Prostate gland (tissue), 2 donors: ENCODE measurements around the gene RARRES2.

Experiments used
- POLR2A ChIP-seq: fragments of 450-650 bp; IDR thresholded peaks from one replicate; pipeline ENCODE4 v1.6.1; 2016; ENCODE audit warnings: antibody characterized with exemption, mild to moderate bottlenecking
- POLR2AphosphoS5 ChIP-seq: sonication (generic); formaldehyde crosslinking; IDR thresholded peaks from one replicate; pipeline ENCODE4 v1.6.1; 2017; ENCODE audit warnings: antibody characterized with exemption
- TF ChIP-seq, protein P1 (sequence below), 4 experiments: fragments of 200-600 bp in 2 of 4; fragments of 450-650 bp in 2 of 4; sonication (generic) in 2 of 4; IDR thresholded peaks; 1 replicate in 3 of 4; 2 replicates in 1 of 4; pipeline ENCODE4 v1.5.1; 2016 to 2019; ENCODE audit warnings: antibody characterized with exemption in 4 of 4, mild to moderate bottlenecking in 2 of 4, moderate library complexity in 2 of 4

DNA sequence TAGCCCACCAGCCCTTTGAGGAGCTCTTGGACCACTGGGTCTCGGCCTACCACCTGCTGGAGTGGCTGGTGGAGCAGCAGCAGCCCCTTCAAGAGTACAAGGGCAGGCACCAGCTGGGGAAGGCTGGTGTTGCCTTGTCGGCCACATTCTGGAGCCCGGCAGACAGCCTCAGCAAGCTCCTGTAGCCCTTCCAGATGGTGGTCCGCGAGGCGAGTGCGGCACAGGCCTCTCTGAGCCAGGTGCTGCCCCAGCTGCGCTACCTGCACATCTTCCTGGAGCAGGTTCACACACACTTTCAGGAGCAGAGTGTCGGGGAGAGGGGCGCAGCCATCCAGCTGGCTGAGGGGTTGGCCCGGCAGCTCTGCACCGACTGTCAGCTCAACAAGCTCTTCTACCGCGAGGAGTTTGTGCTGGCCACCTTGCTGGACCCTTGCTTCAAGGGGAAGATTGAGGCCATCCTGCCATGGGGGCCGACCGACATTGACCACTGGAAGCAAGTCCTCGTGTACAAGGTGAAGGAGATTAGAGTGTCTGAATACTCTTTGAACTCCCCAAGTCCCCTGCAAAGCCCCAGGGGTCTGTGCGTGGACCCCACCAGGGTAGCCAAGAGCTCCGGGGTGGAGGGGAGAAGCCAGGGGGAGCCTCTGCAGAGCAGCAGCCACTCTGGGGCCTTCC, 11.1 kb downstream of the RARRES2 start:
- no peak for TF ChIP-seq POLR2AphosphoS5
- TF ChIP-seq, protein P1, sequence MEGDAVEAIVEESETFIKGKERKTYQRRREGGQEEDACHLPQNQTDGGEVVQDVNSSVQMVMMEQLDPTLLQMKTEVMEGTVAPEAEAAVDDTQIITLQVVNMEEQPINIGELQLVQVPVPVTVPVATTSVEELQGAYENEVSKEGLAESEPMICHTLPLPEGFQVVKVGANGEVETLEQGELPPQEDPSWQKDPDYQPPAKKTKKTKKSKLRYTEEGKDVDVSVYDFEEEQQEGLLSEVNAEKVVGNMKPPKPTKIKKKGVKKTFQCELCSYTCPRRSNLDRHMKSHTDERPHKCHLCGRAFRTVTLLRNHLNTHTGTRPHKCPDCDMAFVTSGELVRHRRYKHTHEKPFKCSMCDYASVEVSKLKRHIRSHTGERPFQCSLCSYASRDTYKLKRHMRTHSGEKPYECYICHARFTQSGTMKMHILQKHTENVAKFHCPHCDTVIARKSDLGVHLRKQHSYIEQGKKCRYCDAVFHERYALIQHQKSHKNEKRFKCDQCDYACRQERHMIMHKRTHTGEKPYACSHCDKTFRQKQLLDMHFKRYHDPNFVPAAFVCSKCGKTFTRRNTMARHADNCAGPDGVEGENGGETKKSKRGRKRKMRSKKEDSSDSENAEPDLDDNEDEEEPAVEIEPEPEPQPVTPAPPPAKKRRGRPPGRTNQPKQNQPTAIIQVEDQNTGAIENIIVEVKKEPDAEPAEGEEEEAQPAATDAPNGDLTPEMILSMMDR (IDR thresholded peaks at IDR 0.05): no peak
- TF ChIP-seq POLR2A: no peak
